ENCODE measurements around the gene ABR. TPM values are rescaled to one million over a fixed set of nuclear protein-coding genes. Genes with fewer than 3 reads are reported as not detected.
A peak's percentile ranks its signal among the peaks of the same experiment; 100 is the strongest.
"Not testable (repeated sequence)": the region's sequence is repeated elsewhere in the genome, so short reads cannot be mapped to it uniquely, and the experiment has no call there.

The ABR gene
- total RNA-seq, 5 donors from 2014 or later (not counting 1 experiment from before 2014, with no cell fraction given) = 89.4 to 165 (median 125) TPM

GRCh38 chr17:1122533-1123392 lies 57.0 kb downstream of the ABR start:
- Histone ChIP-seq H3K36me3 (ENCODE audit: control insufficient read depth in 2 of 2, extremely low read depth in 1 of 2, insufficient read depth in 1 of 2, low read length in 1 of 2) (no peaks in the 10 kb centered on the region), H3K27ac (ENCODE audit: low read length) (no peak overlapping the region), H3K4me1 (ENCODE audit: control insufficient read depth in 1 of 2, extremely low read depth in 1 of 2, insufficient read depth in 2 of 2, low read length in 2 of 2) (peaks cover 0 to 37% of the 10 kb centered on the region in 2 experiments), H3K27me3 (replicated peaks in 1 of 2; ENCODE audit: control insufficient read depth in 2 of 2, extremely low read depth in 1 of 2, insufficient read depth in 2 of 2, low read length in 1 of 2) (peaks cover 0 to 7% of the 10 kb centered on the region in 2 experiments), H3K4me3 (ENCODE audit: control insufficient read depth in 1 of 2, extremely low read depth in 1 of 2, low read length in 1 of 2) (no peak overlapping the region), H3K9me3 (no peaks in the 10 kb centered on the region)
- ATAC-seq (replicated peaks in 1 of 4) (peak; percentile 86 to 93 (median 90)), DNase-seq (peak; percentile 47 to 87 (median 75))
- Mint-ChIP-seq H3K27ac (peak overlapping the region in 1 of 2 donors; percentile 52), H3K27me3 (no peaks in the 10 kb centered on the region), H3K36me3 (no peaks in the 10 kb centered on the region), H3K4me1 (peaks cover 9 to 13% (median 11%) of the 10 kb centered on the region in 3 donors), H3K4me3 (peak overlapping the region in 1 of 3 donors; percentile 5), H3K9me3 (no peaks in the 10 kb centered on the region)
- CTCF ChIA-PET = interaction anchor here (0.8 to 1.8 kb wide), 6 partner anchors 12 to 107 kb away, joined by 3 to 13 read pairs (median 4); no protein-coding TSS in a partner anchor
- POLR2A ChIA-PET = interaction anchor here in 1 of 2 donors (0.5 kb wide), 1 partner anchor 422 kb away, joined by 3 read pairs; no protein-coding TSS in a partner anchor
- WGBS (ENCODE audit: insufficient coverage) = 30% methylated on average over 15 of the region's 21 CpGs

- DNase-seq; H3K27me3 ChIP-seq (replicated peaks in 1 of 2; ENCODE audit: control insufficient read depth in 2 of 2, extremely low read depth in 1 of 2, insufficient read depth in 2 of 2, low read length in 1 of 2); ATAC-seq (replicated peaks in 1 of 4); H3K4me3 ChIP-seq (ENCODE audit: control insufficient read depth in 1 of 2, extremely low read depth in 1 of 2, low read length in 1 of 2); POLR2A ChIA-PET; H3K27ac Mint-ChIP-seq; H3K36me3 Mint-ChIP-seq; H3K4me3 Mint-ChIP-seq; H3K27me3 Mint-ChIP-seq; H3K9me3 Mint-ChIP-seq; H3K36me3 ChIP-seq (ENCODE audit: control insufficient read depth in 2 of 2, extremely low read depth in 1 of 2, insufficient read depth in 1 of 2, low read length in 1 of 2); H3K9me3 ChIP-seq: not testable (repeated sequence)
- CTCF ChIA-PET = interaction anchor here (1.3 to 1.8 kb wide), 2 partner anchors 66 kb away, joined by 5 to 13 read pairs; no protein-coding TSS in a partner anchor
- peak overlapping the region; percentile 11 for H3K27ac ChIP-seq (ENCODE audit: low read length)
- 100% methylated on average over 1 of the region's 1 CpG for WGBS (ENCODE audit: insufficient coverage)
- H3K4me1 Mint-ChIP-seq = peaks cover 9 to 13% (median 11%) of the 10 kb centered on the region in 3 donors
- peaks cover 0 to 37% of the 10 kb centered on the region in 2 experiments for H3K4me1 ChIP-seq (ENCODE audit: control insufficient read depth in 1 of 2, extremely low read depth in 1 of 2, insufficient read depth in 2 of 2, low read length in 2 of 2)
Measured at GRCh38 chr17:1121442-1121817, 58.4 kb downstream of the ABR start.

- Mint-ChIP-seq H3K36me3 (no peaks in the 10 kb centered on the region), H3K4me1 (peaks cover 9 to 16% (median 13%) of the 10 kb centered on the region in 3 donors), H3K27ac (no peak overlapping the region), H3K9me3 (no peaks in the 10 kb centered on the region), H3K27me3 (no peaks in the 10 kb centered on the region), H3K4me3 (no peak overlapping the region)
- DNase-seq = peak in 4 of 35 experiments; percentile 16 to 34 (median 26)
- Histone ChIP-seq H3K4me3 (ENCODE audit: control insufficient read depth in 1 of 2, extremely low read depth in 1 of 2, low read length in 1 of 2) (no peak overlapping the region), H3K9me3 (no peaks in the 10 kb centered on the region), H3K4me1 (ENCODE audit: control insufficient read depth in 1 of 2, extremely low read depth in 1 of 2, insufficient read depth in 2 of 2, low read length in 2 of 2) (peaks cover 0 to 39% of the 10 kb centered on the region in 2 experiments), H3K27me3 (replicated peaks in 1 of 2; ENCODE audit: control insufficient read depth in 2 of 2, extremely low read depth in 1 of 2, insufficient read depth in 2 of 2, low read length in 1 of 2) (peaks cover 0 to 7% of the 10 kb centered on the region in 2 experiments), H3K36me3 (ENCODE audit: control insufficient read depth in 2 of 2, extremely low read depth in 1 of 2, insufficient read depth in 1 of 2, low read length in 1 of 2) (no peaks in the 10 kb centered on the region), H3K27ac (ENCODE audit: low read length) (peak overlapping the region; percentile 47)
- ChIA-PET POLR2A (no interaction called here), CTCF (interaction anchor here in 1 of 2 donors (1.8 kb wide), 1 partner anchor 67 kb away, joined by 13 read pairs; no protein-coding TSS in a partner anchor)
- 77% methylated on average over 9 of the region's 12 CpGs for WGBS (ENCODE audit: insufficient coverage)
- peak in 1 of 4 experiments; percentile 50 for ATAC-seq (replicated peaks in 1 of 4)
Measured at GRCh38 chr17:1120596-1121441, 59.0 kb downstream of the ABR start.

- Histone ChIP-seq H3K9me3 (no peaks in the 10 kb centered on the region), H3K4me1 (ENCODE audit: control insufficient read depth in 1 of 2, extremely low read depth in 1 of 2, insufficient read depth in 2 of 2, low read length in 2 of 2) (peaks cover 0 to 48% of the 10 kb centered on the region in 2 experiments), H3K27me3 (replicated peaks in 1 of 2; ENCODE audit: control insufficient read depth in 2 of 2, extremely low read depth in 1 of 2, insufficient read depth in 2 of 2, low read length in 1 of 2) (peaks cover 0 to 7% of the 10 kb centered on the region in 2 experiments), H3K36me3 (ENCODE audit: control insufficient read depth in 2 of 2, extremely low read depth in 1 of 2, insufficient read depth in 1 of 2, low read length in 1 of 2) (no peaks in the 10 kb centered on the region), H3K4me3 (ENCODE audit: control insufficient read depth in 1 of 2, extremely low read depth in 1 of 2, low read length in 1 of 2) (no peak overlapping the region), H3K27ac (ENCODE audit: low read length) (peak overlapping the region; percentile 47)
- Mint-ChIP-seq H3K4me1 (peaks cover 17 to 24% (median 20%) of the 10 kb centered on the region in 3 donors), H3K36me3 (no peaks in the 10 kb centered on the region), H3K4me3 (no peak overlapping the region), H3K27ac (no peak overlapping the region), H3K27me3 (no peaks in the 10 kb centered on the region), H3K9me3 (no peaks in the 10 kb centered on the region)
- no CpG with 5 or more reads among the region's 8 CpGs for WGBS (ENCODE audit: insufficient coverage)
- DNase-seq (peak in 1 of 35 experiments; percentile 29), ATAC-seq (replicated peaks in 1 of 4) (peak in 1 of 4 experiments; percentile 28)
- POLR2A ChIA-PET = no interaction called here
- CTCF ChIA-PET = no interaction called here
Measured at GRCh38 chr17:1119924-1120323, 59.9 kb downstream of the ABR start.

- Histone ChIP-seq H3K27ac (ENCODE audit: low read length) (no peak overlapping the region), H3K27me3 (replicated peaks in 1 of 2; ENCODE audit: control insufficient read depth in 2 of 2, extremely low read depth in 1 of 2, insufficient read depth in 2 of 2, low read length in 1 of 2) (no peaks in the 10 kb centered on the region), H3K4me3 (ENCODE audit: control insufficient read depth in 1 of 2, extremely low read depth in 1 of 2, low read length in 1 of 2) (no peak overlapping the region), H3K9me3 (no peaks in the 10 kb centered on the region), H3K4me1 (ENCODE audit: control insufficient read depth in 1 of 2, extremely low read depth in 1 of 2, insufficient read depth in 2 of 2, low read length in 2 of 2) (peaks cover 0 to 38% of the 10 kb centered on the region in 2 experiments), H3K36me3 (ENCODE audit: control insufficient read depth in 2 of 2, extremely low read depth in 1 of 2, insufficient read depth in 1 of 2, low read length in 1 of 2) (no peaks in the 10 kb centered on the region)
- no peak overlapping the region for H3K27ac Mint-ChIP-seq
- no peaks in the 10 kb centered on the region for H3K36me3 Mint-ChIP-seq
- ATAC-seq (replicated peaks in 1 of 4) (no peak), DNase-seq (no peak)
- no peaks in the 10 kb centered on the region for H3K9me3 Mint-ChIP-seq
- H3K4me3 Mint-ChIP-seq = no peak overlapping the region
- POLR2A ChIA-PET = no interaction called here
- no peaks in the 10 kb centered on the region for H3K27me3 Mint-ChIP-seq
- CTCF ChIA-PET = no interaction called here
- 80% methylated on average over 10 of the region's 12 CpGs for WGBS (ENCODE audit: insufficient coverage)
- peaks cover 16 to 27% (median 20%) of the 10 kb centered on the region in 3 donors for H3K4me1 Mint-ChIP-seq
Measured at GRCh38 chr17:1116602-1117001, 63.2 kb downstream of the ABR start.

- Histone ChIP-seq H3K36me3 (ENCODE audit: control insufficient read depth in 2 of 2, extremely low read depth in 1 of 2, insufficient read depth in 1 of 2, low read length in 1 of 2) (no peaks in the 10 kb centered on the region), H3K27ac (ENCODE audit: low read length) (no peak overlapping the region), H3K4me1 (ENCODE audit: control insufficient read depth in 1 of 2, extremely low read depth in 1 of 2, insufficient read depth in 2 of 2, low read length in 2 of 2) (peaks cover 9 to 44% of the 10 kb centered on the region in 2 experiments), H3K4me3 (ENCODE audit: control insufficient read depth in 1 of 2, extremely low read depth in 1 of 2, low read length in 1 of 2) (no peak overlapping the region), H3K9me3 (no peaks in the 10 kb centered on the region), H3K27me3 (replicated peaks in 1 of 2; ENCODE audit: control insufficient read depth in 2 of 2, extremely low read depth in 1 of 2, insufficient read depth in 2 of 2, low read length in 1 of 2) (no peaks in the 10 kb centered on the region)
- CTCF ChIA-PET = no interaction called here
- DNase-seq (no peak), ATAC-seq (replicated peaks in 1 of 4) (no peak)
- Mint-ChIP-seq H3K4me1 (peaks cover 24 to 46% (median 37%) of the 10 kb centered on the region in 3 donors), H3K27me3 (no peaks in the 10 kb centered on the region), H3K36me3 (no peaks in the 10 kb centered on the region), H3K9me3 (no peaks in the 10 kb centered on the region), H3K27ac (no peak overlapping the region), H3K4me3 (no peak overlapping the region)
- POLR2A ChIA-PET = no interaction called here
- WGBS (ENCODE audit: insufficient coverage) = 94% methylated on average over 9 of the region's 10 CpGs
Measured at GRCh38 chr17:1112875-1113274, 66.9 kb downstream of the ABR start.
